ENCODE data around the gene DNAH9. TPM values are rescaled to one million over a fixed set of nuclear protein-coding genes. Genes with fewer than 3 reads are reported as not detected.
A peak's percentile ranks its signal among the peaks of the same experiment; 100 is the strongest.

DNAH9 gene
- total and polyA plus RNA-seq, 2 of the 8 experiments (the other 6 are each of a cell fraction or from before 2014, with no cell fraction given), result 0.21 to 0.86 TPM

DNA sequence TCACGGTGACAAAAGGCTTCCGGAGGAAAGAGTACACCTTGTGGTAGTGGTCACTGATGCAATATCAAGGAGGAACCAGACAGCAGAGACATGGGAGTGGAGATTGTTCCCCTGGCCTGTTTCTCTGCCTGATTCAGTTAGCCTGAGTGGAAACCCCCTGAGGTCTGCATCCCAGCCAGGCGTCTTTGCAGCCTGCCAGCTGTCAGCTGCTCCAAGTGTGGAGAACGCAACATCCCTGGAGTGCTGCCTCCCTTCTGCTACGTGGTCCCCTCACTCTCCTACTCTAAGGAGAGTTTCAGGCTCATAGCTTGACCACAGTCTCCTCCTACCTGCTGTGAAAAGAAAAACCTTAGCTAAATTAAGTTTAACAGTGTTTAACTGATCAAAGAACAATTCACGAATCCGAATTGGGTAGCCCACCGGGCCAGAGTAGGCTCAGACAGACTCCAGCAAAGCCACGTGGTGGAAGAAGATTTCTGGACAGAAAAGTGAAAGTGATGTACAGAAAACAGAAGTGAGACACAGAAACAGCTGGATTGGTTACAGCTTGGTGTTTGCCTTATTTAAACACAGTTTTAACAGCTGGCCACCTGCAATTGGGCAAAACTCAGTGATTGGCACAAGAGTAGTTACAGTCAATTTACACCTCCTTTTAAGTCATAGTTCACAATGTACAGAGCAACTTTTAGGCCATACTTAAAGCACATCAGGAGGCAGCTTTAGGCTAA, 188.6 kb downstream of the DNAH9 start:
- Histone ChIP-seq H3K36me3 (ENCODE audit: control insufficient read depth in 2 of 4, insufficient read depth in 4 of 4, low read length in 3 of 4) (peaks cover 0 to 4% (median 0%) of the 10 kb centered on the region in 4 experiments; a peak in 1 of 8 replicates), H3K56ac (replicated peaks; ENCODE audit: insufficient read length, low read depth, low read length) (no peak overlapping the region), H2AK5ac (ENCODE audit: low read depth, low read length) (no peak overlapping the region), H3K4me1 (replicated peaks in 1 of 4; ENCODE audit: control insufficient read depth in 3 of 4, insufficient read depth in 4 of 4, low read length in 3 of 4) (no peaks in the 10 kb centered on the region), H3K79me2 (ENCODE audit: control insufficient read depth in 1 of 2, insufficient read depth in 2 of 2, low read length in 2 of 2) (no peaks in the 10 kb centered on the region), H3K9ac (replicated peaks in 1 of 4; ENCODE audit: extremely low read depth in 1 of 4, low read depth in 3 of 4, low read length in 3 of 4) (no peak overlapping the region), H3K27ac (ENCODE audit: low read depth, low read length) (no peak overlapping the region), H2BK12ac (ENCODE audit: low read depth, low read length) (no peak overlapping the region), H2BK5ac (ENCODE audit: low read depth, low read length) (no peak overlapping the region), H3K23me2 (ENCODE audit: low read depth, low read length) (no peaks in the 10 kb centered on the region), H3K23ac (ENCODE audit: insufficient read length) (no peak overlapping the region), H4K8ac (ENCODE audit: extremely low read depth, insufficient read depth, low read length) (no peak overlapping the region), H4K20me1 (replicated peaks in 1 of 2; ENCODE audit: control insufficient read depth in 1 of 2, insufficient read depth in 2 of 2, low read length in 2 of 2) (no peaks in the 10 kb centered on the region), H4K5ac (ENCODE audit: insufficient read length, low read depth, low read length) (no peak overlapping the region), H3K14ac (ENCODE audit: insufficient read length) (no peak overlapping the region), H2AFZ (ENCODE audit: low read length) (peak overlapping the region; percentile 79; the same call in 1 of the 2 replicates), H2BK20ac (ENCODE audit: low read length) (no peak overlapping the region), H3K79me1 (ENCODE audit: low read depth, low read length) (no peaks in the 10 kb centered on the region), H2BK120ac (replicated peaks; ENCODE audit: low read depth, low read length) (no peak overlapping the region), H3K9me3 (ENCODE audit: insufficient read depth in 2 of 2, low read depth in 1 of 2, low read length in 1 of 2) (peaks cover 0 to 6% of the 10 kb centered on the region in 2 experiments; a peak in 1 of 4 replicates), H3K27me3 (replicated peaks in 1 of 4; ENCODE audit: control insufficient read depth in 3 of 4, extremely low read depth in 1 of 4, insufficient read depth in 3 of 4, low read length in 3 of 4) (no peaks in the 10 kb centered on the region), H3K18ac (ENCODE audit: extremely low read depth, low read length) (no peak overlapping the region), H4K91ac (replicated peaks; ENCODE audit: insufficient read length, low read length) (no peak overlapping the region), H2BK15ac (ENCODE audit: low read length) (no peak overlapping the region), H3K4me2 (ENCODE audit: insufficient read depth in 1 of 2, low read depth in 2 of 2, low read length in 2 of 2) (no peak overlapping the region), H3K4ac (replicated peaks; ENCODE audit: insufficient read length, low read depth, low read length) (no peak overlapping the region), H3K4me3 (ENCODE audit: extremely low read depth in 1 of 4, insufficient read depth in 2 of 4, low read depth in 3 of 4, low read length in 4 of 4) (no peak overlapping the region)
- no peak for TF ChIP-seq GABPA (IDR thresholded peaks at IDR 0.05; ENCODE audit: borderline replicate concordance, insufficient read depth, low read length)
- no peak for TF ChIP-seq HDAC6 (IDR thresholded peaks at IDR 0.05; ENCODE audit: low read depth, low read length)
- TF ChIP-seq ZNF274 (IDR thresholded peaks at IDR 0.05; ENCODE audit: borderline replicate concordance, extremely low read depth, low read length), result no peak
- TF ChIP-seq EZH2 (IDR thresholded peaks at IDR 0.05; ENCODE audit: low read depth, low read length, severe bottlenecking), result no peak
- no peak for DNase-seq (ENCODE audit: low read depth in 1 of 2, low spot score in 2 of 2)
- CTCF ChIA-PET (ENCODE audit: partially characterized antibody), result interaction anchor here (0.6 to 1.9 kb wide), 2 partner anchors 15 to 149 kb away, joined by 3 to 4 read pairs; no protein-coding TSS in a partner anchor
- 93% methylated on average over 8 of the region's 9 CpGs; no CpG with 5 or more reads in 1 of the 2 experiments for WGBS, 2 experiments (ENCODE audit: extremely low coverage in 1 of 2, insufficient coverage in 1 of 2, insufficient read length in 1 of 2, insufficient replicate concordance in 2 of 2, low coverage in 1 of 2, low lambda C conversion rate in 2 of 2, missing lambda C conversion rate in 1 of 2)
- POLR2A ChIA-PET (ENCODE audit: partially characterized antibody), result no interaction called here
- no peak for FAIRE-seq

All from H1 (cell line).